Left colon (tissue), 2 donors: ENCODE results near the gene MAP1LC3A. TPM values are rescaled to one million over a fixed set of nuclear protein-coding genes. Genes with fewer than 3 reads are reported as not detected.

Experiments used
- ATAC-seq: fragments of 200-7000 bp; cut with Tn5 transposase; one replicate; pipeline ENCODE4 v1.9.1; 2020; ENCODE audit warnings: mild to moderate bottlenecking, moderate library complexity
- DNase-seq, 2 donors: peaks; one replicate each; pipeline ENCODE4 v3.0.0-alpha.2; 2020
- intact Hi-C, 2 donors: fragments of 100-400 bp; cut with DNase I in 1 of 2; cut with micrococcal nuclease in 1 of 2; formaldehyde crosslinking; loops; one replicate each; pipeline versions ENCODE4 v1.11.2 to v1.14.0; 2022; cut with DNase I, micrococcal nuclease
- total RNA-seq, 2 donors: library from RNA; stranded (reverse); fragmentation: NEBNext Ultra II Directional; extraction: Animal tissue kit (Norgen Biotek cat#: 25700); gene quantifications; one replicate each; pipeline ENCODE4 v1.2.1, GENCODE V29; 2021
- donor health status: DM: no; HTN: no; CAD: no.
- donor health status: DM: yes; HTN: yes; CAD: no.

The MAP1LC3A gene
- total RNA-seq, 2 donors from 2014 or later: 42.8 to 47.7 TPM

- no peak for ATAC-seq
- intact Hi-C loops: no loop called here
- peak in 1 of 2 donors; percentile 14 for DNase-seq
Observed at GRCh38 chr20:34526466-34526865, 32.1 kb upstream of the MAP1LC3A start.

- DNase-seq (peak in 1 of 2 donors; percentile 24), ATAC-seq (no peak)
- intact Hi-C loops: no loop called here
Observed at GRCh38 chr20:34527016-34527415, 31.5 kb upstream of the MAP1LC3A start.

GRCh38 chr20:34528921-34529297, 29.6 kb upstream of the MAP1LC3A start:
- ATAC-seq (no peak), DNase-seq (peak; percentile 24 to 49)
- intact Hi-C loops: no loop called here

GRCh38 chr20:34529742-34530141, 28.8 kb upstream of the MAP1LC3A start:
- DNase-seq (peak in 1 of 2 donors; percentile 12), ATAC-seq (no peak)
- intact Hi-C loops: no loop called here

- intact Hi-C loops: no loop called here
- no peak for ATAC-seq
- DNase-seq: peak in 1 of 2 donors; percentile 21
Observed at GRCh38 chr20:34530342-34530741, 28.2 kb upstream of the MAP1LC3A start.

GRCh38 chr20:34531608-34532265, 26.8 kb upstream of the MAP1LC3A start:
- intact Hi-C loops: no loop called here
- ATAC-seq (no peak), DNase-seq (peak in 1 of 2 donors; percentile 14)

- intact Hi-C loops: no loop called here
- DNase-seq: peak in 1 of 2 donors; percentile 4
- no peak for ATAC-seq
Observed at GRCh38 chr20:34532320-34532719, 26.2 kb upstream of the MAP1LC3A start.

GRCh38 chr20:34532756-34533155, 25.8 kb upstream of the MAP1LC3A start:
- DNase-seq (peak in 1 of 2 donors; percentile 3), ATAC-seq (no peak)
- intact Hi-C loops: no loop called here

GRCh38 chr20:34534391-34535165, 23.9 kb upstream of the MAP1LC3A start:
- peak in 1 of 2 donors; percentile 16 for DNase-seq

GRCh38 chr20:34535301-34535840, 23.1 kb upstream of the MAP1LC3A start:
- intact Hi-C loops: no loop called here
- ATAC-seq: no peak
- no peak for DNase-seq

More at GRCh38 chr20:34534391-34535165, 23.9 kb upstream of the MAP1LC3A start:
- intact Hi-C loops: no loop called here
- no peak for ATAC-seq

- no peak for DNase-seq
- peak; percentile 24 for ATAC-seq
- intact Hi-C loops: no loop called here
Observed at GRCh38 chr20:34535857-34536256, 22.7 kb upstream of the MAP1LC3A start.

- ATAC-seq (peak; percentile 83), DNase-seq (peak in 1 of 2 donors; percentile 79)
- intact Hi-C loops: no loop called here
Observed at GRCh38 chr20:34536798-34537394, 21.6 kb upstream of the MAP1LC3A start.

GRCh38 chr20:34537651-34538050, 20.9 kb upstream of the MAP1LC3A start:
- intact Hi-C loops: no loop called here
- ATAC-seq (no peak), DNase-seq (no peak)

- DNase-seq (peak in 1 of 2 donors; percentile 60), ATAC-seq (peak; percentile 37)
- intact Hi-C loops: no loop called here
Observed at GRCh38 chr20:34538671-34539123, 19.8 kb upstream of the MAP1LC3A start.

- no peak for ATAC-seq
- intact Hi-C loops: no loop called here
- DNase-seq: no peak
Observed at GRCh38 chr20:34539756-34540155, 18.8 kb upstream of the MAP1LC3A start.

GRCh38 chr20:34540596-34541263, 17.8 kb upstream of the MAP1LC3A start:
- no peak for ATAC-seq
- intact Hi-C loops: no loop called here
- no peak for DNase-seq

GRCh38 chr20:34541264-34541901, 17.1 kb upstream of the MAP1LC3A start:
- intact Hi-C loops: no loop called here
- ATAC-seq (no peak), DNase-seq (no peak)

- ATAC-seq (no peak), DNase-seq (no peak)
- intact Hi-C loops: no loop called here
Observed at GRCh38 chr20:34541917-34542316, 16.6 kb upstream of the MAP1LC3A start.

- intact Hi-C loops: no loop called here
- DNase-seq (no peak), ATAC-seq (no peak)
Observed at GRCh38 chr20:34542439-34542838, 16.1 kb upstream of the MAP1LC3A start.
